Smooth muscle cell (in vitro differentiated cells): ENCODE results near the gene MAGI2. TPM values are rescaled to one million over a fixed set of nuclear protein-coding genes. Genes with fewer than 3 reads are reported as not detected.
"Not testable (repeated sequence)": the region's sequence is repeated elsewhere in the genome, so short reads cannot be mapped to it uniquely, and the experiment has no call there.

ENCODE experiments used
- DNase-seq: peaks from one replicate; lab custom pipeline; 2025; ENCODE audit not compliant: unreplicated experiment; lab: John Stamatoyannopoulos, UW
- H2AFZ ChIP-seq: fragments of 200-600 bp; sonication (generic); 2 replicates; pipeline ENCODE4 v1.6.0; 2016; ENCODE audit warnings: antibody characterized with exemption, low read depth, mild to moderate bottlenecking
- H3F3A ChIP-seq: fragments of 200-600 bp; sonication (generic); 2 replicates; pipeline ENCODE4 v1.6.0; 2017; ENCODE audit warnings: antibody characterized with exemption, low read depth
- H3K27ac ChIP-seq: fragments of 200-600 bp; sonication (generic); 2 replicates; pipeline ENCODE4 v1.5.1; 2016; ENCODE audit warnings: low read depth, mild to moderate bottlenecking
- H3K27me3 ChIP-seq: fragments of 200-600 bp; sonication (generic); 2 replicates; pipeline ENCODE4 v1.6.1; 2016; ENCODE audit warnings: low read depth, mild to moderate bottlenecking
- H3K36me3 ChIP-seq: fragments of 200-600 bp; sonication (generic); 2 replicates; pipeline ENCODE4 v1.5.1; 2016; ENCODE audit warnings: low read depth
- H3K4me1 ChIP-seq: fragments of 200-600 bp; sonication (generic); 2 replicates; pipeline ENCODE4 v1.5.1; 2016; ENCODE audit warnings: low read depth
- H3K4me2 ChIP-seq: fragments of 200-600 bp; sonication (generic); 2 replicates; pipeline ENCODE4 v1.6.0; 2016; ENCODE audit warnings: mild to moderate bottlenecking
- H3K4me3 ChIP-seq: fragments of 200-600 bp; sonication (generic); 2 replicates; pipeline ENCODE4 v1.5.1; 2016; ENCODE audit warnings: mild to moderate bottlenecking
- H3K79me2 ChIP-seq: fragments of 200-600 bp; sonication (generic); 2 replicates; pipeline ENCODE4 v1.6.0; 2016; ENCODE audit warnings: low read depth, mild to moderate bottlenecking
- H3K9ac ChIP-seq: fragments of 200-600 bp; sonication (generic); 2 replicates; pipeline ENCODE4 v1.6.0; 2016; ENCODE audit warnings: low read depth
- H3K9me3 ChIP-seq: fragments of 200-600 bp; sonication (generic); replicated peaks from 2 replicates; pipeline ENCODE4 v1.5.1; 2016; ENCODE audit warnings: low read depth
- H4K20me1 ChIP-seq: fragments of 200-600 bp; sonication (generic); 2 replicates; pipeline ENCODE4 v1.6.0; 2016; ENCODE audit warnings: low read depth
- CTCF ChIP-seq: fragments of 200-600 bp; sonication (generic); IDR thresholded peaks from 2 replicates; pipeline ENCODE4 v1.5.1; 2017; ENCODE audit warnings: borderline replicate concordance, mild to moderate bottlenecking, antibody characterized with exemption; ENCODE audit not compliant: insufficient read depth, poor library complexity, severe bottlenecking
- WGBS: methylation state at CpG from one replicate; pipeline ENCODE4 v1.1.7; 2016; ENCODE audit warnings: low lambda C conversion rate; 5-methylcytosine and 5-hydroxymethylcytosine counted together
- polyA plus RNA-seq: library from polyadenylated mRNA; unstranded; fragments of >200 nt; fragmentation: Nextera tagmentation; extraction: Ambion mirVana; gene quantifications from 2 replicates; pipeline ENCODE4 v1.2.1, GENCODE V29; 2016
- total RNA-seq: library from RNA; depleted of rRNA; stranded (reverse); fragments of >200 nt; gene quantifications from 2 replicates; pipeline ENCODE4 v1.2.3, GENCODE V29; 2014

The MAGI2 gene
- total and polyA plus RNA-seq, 2 experiments from 2014 or later, result 3.4 to 10.7 TPM

GRCh38 chr7:78296644-78297371 lies 1156.7 kb downstream of the MAGI2 start:
- no peaks in the 10 kb centered on the region for H3K27me3 ChIP-seq
- no peak overlapping the region for H2AFZ ChIP-seq
- H3K4me3 ChIP-seq, result no peak overlapping the region
- no peaks in the 10 kb centered on the region for H3K79me2 ChIP-seq
- H3K9ac ChIP-seq, result no peak overlapping the region
- no peak for DNase-seq
- no peak overlapping the region for H3K4me2 ChIP-seq
- no peaks in the 10 kb centered on the region for H3K36me3 ChIP-seq
- peaks cover 4% of the 10 kb centered on the region for H3K4me1 ChIP-seq
- no peak overlapping the region for H3K27ac ChIP-seq
- TF ChIP-seq CTCF, result no peak
- H3F3A ChIP-seq, result no peaks in the 10 kb centered on the region
- H3K9me3 ChIP-seq, result no peaks in the 10 kb centered on the region
- no peaks in the 10 kb centered on the region for H4K20me1 ChIP-seq
- 91% methylated on average over 5 of the region's 5 CpGs for WGBS

GRCh38 chr7:78296046-78296597 lies 1157.3 kb downstream of the MAGI2 start:
- Histone ChIP-seq H2AFZ (no peak overlapping the region), H3K79me2 (no peaks in the 10 kb centered on the region), H3K4me1 (peaks cover 4% of the 10 kb centered on the region), H4K20me1 (no peaks in the 10 kb centered on the region), H3K36me3 (no peaks in the 10 kb centered on the region), H3K4me3 (no peak overlapping the region), H3F3A (no peaks in the 10 kb centered on the region), H3K9ac (no peak overlapping the region), H3K4me2 (no peak overlapping the region), H3K9me3 (no peaks in the 10 kb centered on the region), H3K27ac (no peak overlapping the region), H3K27me3 (no peaks in the 10 kb centered on the region)
- 92% methylated on average over 2 of the region's 2 CpGs for WGBS
- DNase-seq, result no peak
- no peak for TF ChIP-seq CTCF

GRCh38 chr7:78289471-78289870 lies 1164.0 kb downstream of the MAGI2 start:
- not testable (repeated sequence) for H2AFZ ChIP-seq, H3K4me1 ChIP-seq, H4K20me1 ChIP-seq, H3K27me3 ChIP-seq, H3K79me2 ChIP-seq, H3K27ac ChIP-seq, H3K4me3 ChIP-seq, H3K9me3 ChIP-seq, H3K36me3 ChIP-seq, H3K4me2 ChIP-seq, H3K9ac ChIP-seq, H3F3A ChIP-seq, DNase-seq
- 63% methylated on average over 3 of the region's 3 CpGs for WGBS

- Histone ChIP-seq H3F3A (no peaks in the 10 kb centered on the region), H3K9me3 (no peaks in the 10 kb centered on the region), H3K9ac (no peak overlapping the region), H3K4me2 (peak overlapping the region; percentile 15), H3K36me3 (no peaks in the 10 kb centered on the region), H3K79me2 (no peaks in the 10 kb centered on the region), H2AFZ (no peak overlapping the region), H3K27me3 (no peaks in the 10 kb centered on the region), H3K4me1 (no peaks in the 10 kb centered on the region), H3K27ac (no peak overlapping the region), H4K20me1 (no peaks in the 10 kb centered on the region), H3K4me3 (no peak overlapping the region)
- 41% methylated on average over 4 of the region's 4 CpGs for WGBS
- no peak for DNase-seq
- TF ChIP-seq CTCF, result no peak
Observed at GRCh38 chr7:78284945-78285344, 1168.5 kb downstream of the MAGI2 start.
